HG02623 (cell line): Measurements from ENCODE around the gene PGK1.

ENCODE experiments used
- ATAC-seq: cut with Tn5 transposase; IDR thresholded peaks from one replicate; pipeline ENCODE4 v1.9.1; 2021; ENCODE audit warnings: moderate library complexity; ENCODE audit not compliant: unreplicated experiment

Gene PGK1

GRCh38 chrX:78165425-78165824 is 61.4 kb downstream of the PGK1 start:
- no peak for ATAC-seq

DNA sequence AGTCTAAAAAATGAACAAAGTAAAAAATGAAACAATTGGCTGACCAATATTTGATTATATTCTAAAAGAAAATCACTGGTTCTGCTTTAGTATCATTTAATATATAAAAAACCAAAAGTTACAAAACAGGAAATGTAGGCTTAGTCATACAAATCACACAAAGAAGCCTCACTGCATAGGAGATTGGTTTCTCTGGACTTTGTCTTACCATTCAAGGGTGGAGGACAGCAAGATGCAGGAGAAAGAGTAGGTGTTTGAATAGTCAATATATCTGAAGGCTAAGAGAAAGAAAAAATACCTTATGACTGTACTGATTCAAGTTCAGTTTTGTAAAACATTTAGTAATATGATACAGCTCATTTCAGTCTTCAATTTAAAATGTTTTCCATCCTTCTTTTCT is 64.0 kb downstream of the PGK1 start:
- ATAC-seq = no peak
